Activated CD8-positive, alpha-beta memory T cell treated with anti-CD3 and anti-CD28 coated beads, Interleukin-2, amount 50 U/mL, for 4 hours (primary cell): Measurements from ENCODE around the gene BHLHA15.

Experiments
- DNase-seq: peaks from one replicate; pipeline ENCODE4 v3.0.0-alpha.2; 2020

Gene BHLHA15

DNA sequence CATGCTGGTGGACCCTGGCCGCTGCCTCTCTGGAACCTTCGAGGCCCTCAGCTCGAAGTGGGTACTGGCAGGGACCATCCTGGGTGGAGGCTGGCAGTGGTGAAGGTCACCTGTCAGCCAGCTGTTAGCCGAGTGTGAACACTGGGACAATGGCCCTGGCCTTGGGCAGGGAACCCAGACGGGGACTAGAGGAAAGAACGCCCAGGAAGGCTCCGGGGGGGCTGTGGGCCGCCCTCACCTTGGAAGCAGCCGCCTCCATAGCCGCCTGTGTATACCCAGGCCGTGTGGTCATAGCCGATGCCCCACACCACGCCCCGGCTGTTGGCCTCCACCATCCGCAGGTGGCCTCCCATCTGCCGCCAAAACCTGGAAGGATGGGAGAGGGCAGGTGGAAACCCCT lies 17.6 kb downstream of the BHLHA15 start:
- DNase-seq: no peak

DNA sequence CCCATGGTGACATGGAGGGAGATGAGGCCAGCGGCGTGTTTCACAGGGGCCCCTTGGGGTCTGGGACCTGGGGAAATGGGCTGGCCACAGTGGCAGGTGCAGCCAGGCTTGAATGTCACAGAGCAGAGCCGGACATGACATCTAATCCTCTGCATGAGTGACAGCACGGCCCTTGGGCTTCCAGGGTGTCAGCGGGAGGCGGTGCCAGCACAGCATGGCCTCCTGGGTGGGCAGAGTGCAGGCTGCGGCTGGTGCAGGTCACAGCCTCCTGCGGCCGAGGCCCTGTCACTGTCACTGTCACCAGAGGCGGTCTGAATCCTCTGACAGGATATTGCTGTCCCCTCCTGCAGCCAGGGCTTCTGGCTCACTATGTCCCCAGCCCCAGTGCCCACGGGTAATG lies 18.2 kb downstream of the BHLHA15 start:
- DNase-seq: no peak

DNA sequence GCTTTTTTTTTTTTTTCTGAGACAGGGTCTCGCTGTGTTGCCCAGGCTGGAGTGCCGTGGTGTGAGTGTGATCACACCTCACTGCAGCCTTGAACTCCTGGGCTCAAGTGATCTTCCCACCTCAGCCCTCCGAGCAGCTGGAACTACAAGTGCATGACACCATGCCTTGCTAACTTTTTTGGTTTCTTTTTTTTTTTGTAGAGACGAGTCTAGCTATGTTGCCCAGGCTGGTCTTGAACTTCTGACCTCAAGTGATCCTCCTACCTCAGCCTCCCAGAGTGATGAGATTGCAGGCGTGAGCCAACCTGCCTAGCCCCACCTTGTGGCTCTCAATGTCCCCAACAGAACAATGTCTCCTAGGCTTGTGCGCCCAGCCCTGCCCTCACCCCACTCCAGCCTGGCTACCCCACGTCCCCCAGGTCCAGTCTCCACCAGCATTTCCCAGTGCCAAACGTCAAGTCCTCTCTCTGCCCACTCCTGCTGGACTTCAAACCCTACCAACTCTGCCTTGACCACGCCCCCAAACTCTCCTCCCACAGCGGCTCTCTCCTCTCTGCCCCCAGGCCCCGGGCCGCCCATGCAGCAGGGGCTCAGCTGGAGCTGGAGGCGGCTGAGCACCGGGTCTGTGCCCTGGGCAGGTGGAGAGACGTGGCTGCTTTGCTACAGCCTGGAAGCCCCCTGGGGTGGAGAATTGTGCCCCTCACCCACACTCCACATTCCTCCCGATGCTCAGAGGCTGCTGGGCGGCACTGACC lies 18.9 kb downstream of the BHLHA15 start:
- DNase-seq: no peak

DNA sequence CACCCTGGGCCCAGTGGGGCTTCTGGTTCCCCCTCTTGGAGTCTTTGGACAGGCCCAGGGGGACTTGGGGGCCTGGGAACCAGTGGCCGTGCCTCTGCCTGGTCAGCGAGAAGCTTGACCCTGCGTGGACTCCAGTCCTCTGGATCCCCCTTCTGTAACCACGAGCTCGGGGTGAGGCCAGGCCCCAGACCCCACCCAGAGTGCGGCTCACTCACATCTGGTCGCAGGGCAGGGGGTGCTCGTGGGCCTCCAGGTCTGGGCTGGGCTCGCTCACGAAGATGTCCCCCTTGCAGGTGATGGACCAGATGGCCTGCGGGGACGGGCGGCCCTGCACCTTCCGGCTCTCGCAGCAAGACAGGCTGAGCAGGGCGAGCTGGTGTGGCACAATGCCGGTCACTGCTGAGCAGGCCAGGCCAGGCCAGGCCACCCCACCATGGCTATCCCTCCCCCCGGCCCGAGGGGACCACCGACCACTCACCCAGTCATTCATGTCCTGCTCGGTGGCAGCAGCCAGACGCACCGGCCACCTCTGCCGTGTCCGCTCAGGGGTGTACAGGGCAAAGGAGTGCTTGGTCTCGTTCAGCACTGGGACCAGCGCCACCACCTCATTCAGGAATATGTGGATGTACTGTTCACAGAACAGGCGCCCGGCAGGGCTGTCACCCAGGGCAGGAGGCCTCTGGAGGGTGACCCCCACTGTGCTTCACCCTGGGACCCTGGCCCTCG lies 19.7 kb downstream of the BHLHA15 start:
- no peak for DNase-seq

DNA sequence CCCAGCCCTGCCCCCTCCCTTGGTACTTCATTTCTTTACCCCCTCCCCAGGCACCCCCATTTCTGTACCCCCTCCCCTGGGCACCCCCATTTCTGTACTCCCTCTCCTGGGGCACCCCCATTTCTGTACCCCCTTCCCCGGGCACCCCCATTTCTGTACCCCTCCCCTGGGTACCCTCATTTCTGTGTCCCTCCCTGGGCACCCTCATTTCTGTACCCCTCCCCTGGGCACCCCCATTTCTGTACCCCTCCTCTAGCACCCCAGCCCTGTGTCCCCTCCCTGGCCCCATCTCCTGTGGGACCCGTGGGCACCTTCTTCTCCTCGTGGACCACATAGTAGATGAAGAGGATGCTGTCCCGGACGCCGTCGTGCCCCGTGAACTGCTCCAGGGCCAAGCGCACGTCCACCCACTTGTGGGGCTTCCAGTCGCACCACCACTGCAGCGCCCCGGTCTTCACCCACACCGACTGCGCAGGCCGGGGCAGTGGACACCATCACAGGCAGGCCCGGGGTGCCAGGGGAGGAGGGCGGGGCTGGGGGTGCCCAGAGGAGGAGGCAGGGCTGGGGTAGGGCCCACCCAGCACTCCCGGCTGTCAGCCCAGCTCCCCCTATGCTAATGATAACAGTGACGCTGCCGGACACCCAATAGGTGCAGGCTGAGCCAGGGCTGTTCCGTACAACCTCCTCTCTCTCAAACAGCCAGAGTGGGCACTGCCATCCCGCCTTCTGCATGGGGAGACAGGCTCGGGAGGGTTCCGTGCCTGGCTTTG lies 20.4 kb downstream of the BHLHA15 start:
- DNase-seq: no peak

DNA sequence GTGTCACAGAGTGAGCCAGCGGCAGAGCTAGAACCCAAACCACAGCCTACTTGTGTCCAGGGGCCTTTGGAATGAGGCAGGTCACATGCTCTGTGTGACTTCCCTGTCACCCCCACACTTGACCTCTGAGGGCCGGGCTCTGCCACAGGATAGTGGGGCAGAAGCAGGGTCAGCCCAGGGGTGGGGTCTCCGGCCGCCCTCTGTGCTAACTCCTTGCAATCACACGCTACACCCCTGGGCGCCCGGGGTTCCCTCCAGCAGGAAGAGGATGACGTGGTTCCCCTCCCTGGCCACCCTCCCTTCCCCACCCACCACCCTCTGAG lies 21.0 kb downstream of the BHLHA15 start:
- DNase-seq: no peak

DNA sequence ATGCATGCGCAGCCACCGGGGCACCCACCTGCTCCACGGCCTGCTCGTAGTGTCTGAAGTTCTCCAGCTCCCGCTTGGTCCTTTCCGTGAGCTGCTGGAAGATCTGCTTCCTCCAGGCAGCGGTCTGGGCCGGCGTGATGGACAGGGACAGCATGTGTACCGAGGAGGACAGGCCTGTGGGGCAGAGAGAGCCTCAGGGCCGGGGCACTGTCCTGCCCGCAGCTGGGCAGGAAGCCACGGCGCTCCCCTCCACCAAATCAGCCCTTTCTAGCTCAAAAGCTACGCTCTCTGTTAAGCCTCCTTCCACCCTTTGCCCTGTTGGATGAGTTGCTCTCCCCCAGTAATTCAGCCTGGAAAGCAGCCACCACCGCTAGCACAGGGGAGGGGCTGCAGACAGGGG lies 21.6 kb downstream of the BHLHA15 start:
- DNase-seq: no peak

DNA sequence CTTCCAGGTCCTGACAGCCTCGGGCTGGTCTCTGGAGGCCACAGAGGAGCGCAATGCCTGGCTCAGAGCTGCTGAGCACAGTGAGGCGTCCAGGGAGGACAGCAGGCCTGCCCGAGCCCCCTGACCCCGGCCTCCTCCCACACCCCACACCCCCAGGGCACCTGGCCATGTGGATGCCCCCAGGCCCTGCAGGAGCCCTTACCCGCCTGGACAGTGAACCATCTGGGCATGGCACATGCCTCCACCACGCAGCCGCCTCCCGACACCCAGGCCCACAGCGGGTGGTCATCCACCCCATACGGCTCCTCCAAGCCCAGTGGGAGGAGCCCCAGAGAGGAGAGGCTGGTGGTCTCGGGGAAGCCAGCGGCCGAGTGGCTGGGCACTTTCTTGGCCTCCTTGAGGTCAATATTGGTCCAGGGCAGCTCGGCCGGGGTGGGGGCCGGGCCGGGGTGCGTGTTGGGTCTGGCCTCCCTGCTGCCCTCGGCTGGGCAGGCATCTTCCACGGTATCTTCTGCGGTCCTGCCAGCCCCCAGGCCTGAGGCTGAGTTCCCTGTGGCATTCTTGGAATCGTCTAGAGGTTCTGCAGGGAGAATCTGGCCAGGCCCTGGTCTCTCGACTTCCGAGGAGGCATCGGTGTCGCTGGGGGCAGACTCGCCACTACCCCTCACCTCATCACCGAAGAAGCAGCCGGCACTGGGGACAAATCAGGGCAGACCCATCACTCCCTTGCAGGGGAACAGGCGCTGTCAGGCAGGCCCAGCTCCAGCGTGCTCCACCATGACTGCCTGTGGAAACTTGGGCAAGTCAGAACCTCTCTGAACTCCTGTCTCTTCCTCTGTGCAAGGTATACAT lies 22.2 kb downstream of the BHLHA15 start:
- no peak for DNase-seq

DNA sequence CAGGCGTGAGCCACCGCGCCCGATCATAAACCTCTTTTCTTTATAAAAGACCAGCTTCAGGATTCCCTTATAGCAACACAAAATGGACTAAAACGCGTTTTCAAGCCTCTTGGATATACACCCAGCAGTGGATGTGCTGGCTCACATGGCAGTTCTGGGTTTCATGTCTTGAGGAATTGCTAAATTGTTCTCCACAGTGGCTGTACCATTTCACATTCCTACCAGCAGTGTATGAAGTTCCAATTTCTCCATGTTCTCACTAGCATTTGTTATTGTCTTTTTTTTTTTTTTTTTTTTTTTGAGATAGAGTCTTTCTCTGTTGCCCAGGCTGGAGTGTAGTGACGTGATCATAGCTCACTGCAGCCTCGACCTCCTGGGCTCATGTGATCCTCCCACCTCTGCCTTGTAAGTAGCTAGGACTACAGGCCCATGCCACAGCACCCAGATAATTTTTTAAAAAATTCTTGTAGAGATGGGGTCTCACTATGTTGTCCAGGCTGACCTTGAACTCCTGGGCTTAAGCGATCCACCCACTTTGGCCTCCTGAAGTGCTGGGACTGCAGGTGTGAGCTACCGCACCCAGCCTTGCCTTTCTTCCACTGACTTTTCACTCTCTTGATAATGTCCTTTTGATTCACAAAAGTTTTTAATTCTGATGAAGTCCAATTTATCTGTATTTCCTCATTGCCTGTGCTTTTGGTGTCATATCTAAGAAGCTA lies 23.3 kb downstream of the BHLHA15 start:
- DNase-seq: no peak

DNA sequence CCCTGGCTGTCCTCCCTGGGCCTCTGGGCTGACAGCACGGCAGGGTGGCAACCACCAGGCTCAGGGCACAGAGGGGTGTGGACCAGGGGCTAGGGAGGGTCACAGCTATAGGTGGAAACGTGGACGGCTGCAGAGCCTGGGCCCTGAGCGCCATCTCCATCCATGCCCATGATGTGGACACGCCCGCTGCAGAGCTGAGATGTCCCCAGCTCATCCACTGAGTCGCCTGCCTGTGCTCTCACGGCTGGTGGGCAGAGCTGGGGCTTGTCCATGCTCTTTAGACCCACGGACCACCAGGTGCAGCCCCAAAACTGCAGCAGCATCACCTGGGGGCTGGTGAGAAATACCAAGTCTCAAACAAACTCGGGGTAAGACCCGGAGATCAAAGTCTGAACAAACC lies 24.7 kb downstream of the BHLHA15 start:
- DNase-seq: no peak

DNA sequence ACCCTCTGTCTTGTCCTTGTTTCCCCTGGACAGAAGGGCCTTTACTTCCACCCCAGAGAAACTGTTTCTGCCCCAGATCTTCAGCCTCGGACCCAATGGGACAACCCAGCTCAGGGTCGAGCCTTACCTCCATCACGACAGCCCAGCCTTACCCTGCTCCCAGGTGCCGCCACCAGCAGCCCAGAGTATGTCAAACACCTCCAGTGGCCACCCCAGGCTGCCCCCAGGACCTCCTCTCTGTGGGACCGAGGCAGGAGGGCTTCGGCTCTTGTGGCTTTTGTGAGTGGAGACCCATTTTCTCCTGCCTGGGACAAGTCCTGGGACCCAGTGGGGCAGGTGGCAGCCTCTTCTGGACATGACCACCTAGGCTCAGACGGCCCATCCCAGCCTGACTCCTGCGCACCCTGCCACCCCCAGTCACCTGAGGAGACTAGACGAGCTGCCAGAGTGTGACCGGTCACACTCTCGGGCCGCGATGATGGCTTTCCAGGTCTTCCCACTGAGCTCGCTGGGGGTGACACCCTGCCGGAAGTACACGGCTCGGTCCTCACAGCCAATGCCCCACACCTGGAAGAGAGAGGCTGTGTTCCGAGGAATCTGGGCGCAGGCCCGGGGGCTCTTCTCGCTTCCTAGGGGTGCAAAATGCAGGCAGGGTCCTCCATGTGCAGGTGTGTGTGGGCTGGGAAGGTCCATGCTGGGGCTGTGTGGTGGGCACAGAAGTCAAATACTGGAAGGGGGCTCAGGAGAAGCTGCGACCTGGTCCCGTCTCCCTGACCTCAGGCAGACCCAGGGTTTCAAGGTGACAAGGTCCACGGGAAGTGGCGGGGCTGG lies 25.3 kb downstream of the BHLHA15 start:
- no peak for DNase-seq

DNA sequence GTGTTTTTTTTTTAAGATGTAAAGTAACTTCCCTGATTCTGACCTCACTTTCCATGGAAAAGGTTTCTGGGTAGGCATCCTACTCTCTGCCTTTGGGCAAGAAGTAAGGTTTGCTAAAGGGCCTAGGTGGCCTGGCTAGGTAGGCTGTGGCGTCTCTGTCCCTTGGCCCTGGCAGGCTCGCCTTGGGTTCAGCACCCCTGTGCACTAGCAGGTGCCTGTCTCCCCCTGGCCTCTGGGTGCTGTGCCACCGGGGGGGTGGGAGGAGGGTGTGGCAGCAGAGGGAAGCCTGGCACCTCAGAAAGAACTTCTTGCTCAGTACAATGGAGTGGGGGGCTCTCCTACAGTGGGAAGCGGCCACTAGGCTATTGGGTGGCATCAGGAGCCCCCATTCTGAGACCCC lies 26.8 kb downstream of the BHLHA15 start:
- DNase-seq: no peak

DNA sequence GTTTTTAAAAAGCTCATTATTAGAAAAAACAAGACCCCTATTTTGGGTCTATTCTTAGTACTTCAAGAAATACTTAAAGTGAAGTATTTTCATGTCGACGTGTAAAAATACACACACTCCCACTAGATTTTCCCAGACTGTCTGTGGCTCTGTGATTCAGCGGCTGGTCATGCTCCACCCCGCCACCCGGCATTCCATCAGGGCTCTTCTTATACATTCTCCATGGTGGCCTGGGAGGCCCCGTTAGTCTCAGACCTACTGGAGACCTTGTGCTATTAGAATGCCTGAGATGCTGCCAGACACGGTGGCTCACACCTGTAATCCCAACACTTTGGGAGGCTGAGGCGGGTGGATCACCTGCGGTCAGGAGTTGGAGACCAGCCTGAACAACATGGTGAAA lies 27.7 kb downstream of the BHLHA15 start:
- DNase-seq: no peak

DNA sequence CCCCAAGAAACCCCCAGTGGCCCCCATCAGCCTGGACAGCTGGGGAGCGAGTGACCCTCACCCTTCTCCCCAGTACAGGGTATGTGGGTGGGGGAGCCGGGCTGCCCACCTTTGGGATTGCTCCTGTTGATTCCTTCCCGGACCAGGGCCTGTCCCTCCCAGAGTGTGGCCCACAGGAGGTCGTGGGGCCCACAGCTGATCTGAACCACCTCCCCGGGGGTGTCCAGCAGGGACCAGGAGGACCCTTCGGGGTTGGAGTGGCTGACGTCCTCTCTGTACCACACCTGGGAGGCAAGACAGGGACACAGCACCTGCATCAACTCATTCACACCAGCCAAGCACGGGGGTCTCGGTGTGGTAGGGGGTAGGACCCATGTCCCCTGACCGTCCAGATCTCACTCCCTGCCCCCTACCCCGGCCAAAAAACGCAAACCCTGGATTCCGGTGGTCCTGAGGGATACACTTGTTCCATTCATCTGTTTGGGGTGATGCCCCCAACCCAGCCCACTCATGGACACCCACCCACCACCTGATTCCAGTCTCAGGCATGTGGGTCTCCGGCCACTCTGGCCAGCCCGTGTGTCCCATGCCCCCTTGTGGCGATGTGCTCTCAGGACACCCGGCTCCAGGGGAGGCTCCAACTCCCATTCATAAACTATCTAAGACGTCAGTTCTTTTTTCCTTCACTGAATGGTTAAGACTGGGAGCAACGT lies 29.9 kb downstream of the BHLHA15 start:
- no peak for DNase-seq

DNA sequence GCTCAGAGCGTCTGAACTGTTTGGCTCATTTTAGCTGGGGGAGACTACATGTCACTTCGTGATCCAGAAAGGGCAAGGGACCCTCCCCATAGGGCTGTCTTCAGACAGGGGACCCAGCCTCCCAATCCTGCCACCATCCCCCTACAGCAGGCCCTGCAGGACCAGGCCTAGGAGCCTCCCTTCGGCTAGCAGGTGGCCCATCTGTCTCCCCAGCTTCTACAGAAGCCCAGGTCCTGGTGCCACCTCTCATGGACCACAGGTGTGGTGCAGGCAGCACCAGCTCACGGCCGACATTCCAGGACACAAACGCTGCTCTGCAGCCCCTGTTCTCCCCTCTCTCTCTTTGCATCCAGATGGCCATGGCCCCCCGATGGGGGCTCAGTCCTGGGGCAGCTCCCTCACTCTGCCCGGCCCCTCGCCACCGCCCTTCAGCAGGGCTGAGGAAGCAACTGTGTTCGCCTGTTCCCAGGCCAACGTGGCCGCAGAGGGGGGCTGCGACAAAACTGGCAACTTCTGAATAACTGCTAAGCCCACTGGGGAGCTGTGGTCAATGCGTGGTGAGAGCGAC lies 30.5 kb downstream of the BHLHA15 start:
- DNase-seq: no peak

DNA sequence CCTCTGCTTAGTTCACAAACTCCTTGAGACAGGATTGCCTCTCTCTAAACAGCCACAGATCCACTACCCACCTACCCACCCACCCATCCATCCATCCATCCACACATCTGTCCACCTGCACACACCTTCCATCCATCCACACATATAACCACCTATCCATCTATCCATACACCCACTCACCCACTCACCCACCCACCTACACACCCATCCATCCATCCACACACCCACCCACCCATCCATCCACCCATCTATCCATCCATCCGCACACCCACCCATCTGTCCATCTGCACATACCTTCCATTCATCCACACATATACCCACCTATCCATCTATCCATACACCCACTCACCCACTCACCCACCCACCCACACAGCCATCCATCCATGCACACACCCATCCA lies 31.1 kb downstream of the BHLHA15 start:
- DNase-seq: no peak

DNA sequence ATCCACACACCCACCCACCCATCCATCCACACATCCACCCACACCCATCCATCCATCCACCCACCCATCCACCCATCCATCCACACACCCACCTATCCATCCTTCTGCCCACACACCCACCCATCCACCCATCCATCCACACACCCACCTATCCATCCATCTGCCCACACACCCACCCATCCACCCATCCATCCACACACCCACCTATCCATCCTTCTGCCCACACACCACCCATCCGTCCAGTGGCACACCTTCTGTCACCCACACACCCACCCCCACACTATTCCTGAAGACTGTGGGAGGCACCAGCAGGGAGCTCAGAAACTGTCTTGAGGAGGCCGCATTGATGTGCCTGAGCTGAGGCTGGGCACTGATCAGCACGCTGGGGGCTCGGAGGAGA lies 31.7 kb downstream of the BHLHA15 start:
- DNase-seq: no peak

DNA sequence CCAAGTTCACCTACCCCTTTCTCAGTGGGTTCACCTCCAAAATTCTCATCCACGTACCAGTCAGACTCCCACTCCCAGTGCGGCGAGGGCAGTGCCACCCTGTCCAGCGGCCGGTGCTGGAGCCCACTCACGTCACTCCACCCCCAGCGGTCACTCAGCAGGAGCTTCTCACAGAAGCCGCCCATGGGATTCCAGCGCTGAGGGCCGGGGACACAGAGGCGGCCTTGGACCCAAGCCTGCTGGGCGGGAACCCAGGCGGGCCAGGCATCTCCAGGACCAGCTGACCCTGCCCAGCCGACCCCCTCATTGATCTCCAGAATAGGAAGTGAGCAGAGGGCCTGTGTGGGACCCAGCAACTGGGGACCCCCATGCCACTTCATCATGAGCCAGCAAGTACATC lies 33.6 kb downstream of the BHLHA15 start:
- no peak for DNase-seq

DNA sequence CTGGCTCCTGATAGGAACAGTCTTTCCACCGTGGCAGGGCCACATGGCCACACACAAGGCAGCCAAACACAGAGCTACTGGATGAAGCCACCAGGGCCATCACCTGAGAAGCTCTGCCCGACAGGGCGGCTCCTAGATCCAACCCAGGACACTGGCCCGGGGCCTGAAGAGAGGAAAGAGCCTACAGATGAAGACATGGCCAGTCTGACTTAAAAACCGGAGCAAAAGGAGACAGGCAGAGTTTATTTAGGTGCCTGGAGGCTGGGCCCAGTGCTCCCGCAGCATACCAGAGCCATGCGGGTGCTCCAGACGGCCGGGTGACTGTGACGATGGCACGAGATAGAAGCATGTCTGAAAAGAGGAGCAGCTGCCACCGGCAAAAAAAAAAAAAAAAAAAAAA lies 36.9 kb downstream of the BHLHA15 start:
- no peak for DNase-seq

DNA sequence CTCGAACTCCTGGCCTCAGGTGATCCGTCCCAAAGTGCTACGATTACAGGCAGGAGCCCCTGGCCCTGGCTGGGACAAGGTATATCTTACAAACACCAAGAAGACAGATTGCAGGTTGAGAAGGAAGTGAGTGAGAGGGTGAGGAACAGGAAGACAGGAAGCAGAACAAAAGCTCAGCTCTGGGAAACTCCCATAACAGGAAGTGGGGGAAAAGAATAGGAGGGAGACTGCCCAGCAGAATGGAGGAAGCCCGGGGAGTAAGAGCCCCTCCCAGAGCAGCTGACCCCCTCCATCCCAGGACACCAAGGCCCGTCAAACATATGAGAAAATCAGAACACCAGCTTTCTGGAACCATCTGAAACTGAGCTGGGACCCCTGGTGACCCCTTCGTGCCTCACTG lies 37.9 kb downstream of the BHLHA15 start:
- DNase-seq: no peak

DNA sequence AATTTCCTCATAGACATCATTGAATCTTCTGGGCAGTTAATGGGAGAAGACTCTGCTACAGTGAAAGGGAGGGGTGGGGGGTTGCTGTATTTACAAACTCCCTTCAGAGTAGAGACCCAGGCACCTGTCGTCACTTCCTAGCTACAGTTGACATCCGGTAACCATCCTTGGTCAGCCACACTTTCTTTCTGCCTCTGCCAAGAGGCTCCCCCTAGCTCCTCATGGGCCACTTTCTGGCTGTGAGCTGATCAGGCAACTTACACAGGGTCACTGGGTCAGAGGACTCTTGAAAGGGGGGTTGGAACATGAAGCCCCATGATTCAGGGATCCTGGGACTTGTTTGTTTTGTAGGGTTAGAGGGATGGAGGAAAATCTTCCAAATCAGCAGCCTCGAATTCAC lies 39.5 kb downstream of the BHLHA15 start:
- DNase-seq: peak; percentile 27
